CD14-positive monocyte (primary cell): ENCODE results near the gene MACF1. TPM values are rescaled to one million over a fixed set of nuclear protein-coding genes. Genes with fewer than 3 reads are reported as not detected.

ENCODE experiments used
- DNase-seq, 3 donors: peaks; one replicate each; pipeline ENCODE4 v3.0.0-alpha.2; 2011 to 2022
- H2AFZ ChIP-seq: 2 replicates; pipeline ENCODE4 v1.6.0; 2012; ENCODE audit warnings: mild to moderate bottlenecking, low read depth, low read length, inconsistent platforms; ENCODE audit not compliant: insufficient read depth, poor library complexity, severe bottlenecking
- H3K27ac ChIP-seq, 2 donors: 1 replicate in 1 of 2; 2 replicates in 1 of 2; pipeline ENCODE4 v1.5.1; 2012 to 2013; ENCODE audit warnings: low read length in 2 of 2, control low read depth in 1 of 2, inconsistent platforms in 1 of 2, low read depth in 1 of 2, mild to moderate bottlenecking in 1 of 2
- H3K27me3 ChIP-seq, 2 donors: one replicate each; pipeline versions ENCODE4 v1.6.0 to v1.6.1; 2011 to 2013; ENCODE audit warnings: low read length in 2 of 2; ENCODE audit not compliant: control insufficient read depth in 2 of 2, insufficient read depth in 2 of 2
- H3K36me3 ChIP-seq, 2 donors: replicated peaks in 1 of 2; 1 replicate in 1 of 2; 2 replicates in 1 of 2; pipeline versions ENCODE4 v1.5.1 to v1.6.1; 2012 to 2013; ENCODE audit warnings: low read length in 2 of 2, control low read depth in 1 of 2, inconsistent platforms in 1 of 2, mild to moderate bottlenecking in 1 of 2; ENCODE audit not compliant: insufficient read depth in 2 of 2, control insufficient read depth in 1 of 2
- H3K4me1 ChIP-seq, 2 donors: 1 replicate in 1 of 2; 2 replicates in 1 of 2; pipeline versions ENCODE4 v1.5.1 to v1.6.1; 2012 to 2013; ENCODE audit warnings: low read length in 2 of 2, control low read depth in 1 of 2, inconsistent platforms in 1 of 2, mild to moderate bottlenecking in 1 of 2, moderate library complexity in 1 of 2; ENCODE audit not compliant: insufficient read depth in 2 of 2, control insufficient read depth in 1 of 2
- H3K4me2 ChIP-seq: replicated peaks from 2 replicates; pipeline ENCODE3; 2012; ENCODE audit warnings: low read length, moderate library complexity, mild to moderate bottlenecking; ENCODE audit not compliant: poor library complexity, severe bottlenecking; ENCODE audit errors: extremely low read depth
- H3K4me3 ChIP-seq, 3 experiments: fragments of 200-600 bp in 1 of 3; sonication (generic) in 1 of 3; replicated peaks in 1 of 3; 1 replicate in 2 of 3; 2 replicates in 1 of 3; pipeline ENCODE4 v1.5.1; 2011 to 2013; ENCODE audit warnings: low read length in 3 of 3, mild to moderate bottlenecking in 3 of 3, control low read depth in 2 of 3, low read depth in 2 of 3, inconsistent platforms in 1 of 3, moderate library complexity in 1 of 3
- H3K79me2 ChIP-seq: 2 replicates; pipeline ENCODE4 v1.6.0; 2012; ENCODE audit warnings: mild to moderate bottlenecking, control low read depth, inconsistent platforms, low read length, moderate library complexity; ENCODE audit not compliant: insufficient read depth
- H3K9ac ChIP-seq: 2 replicates; pipeline ENCODE4 v1.6.0; 2017; ENCODE audit warnings: low read length, mild to moderate bottlenecking; ENCODE audit not compliant: insufficient read depth, poor library complexity, severe bottlenecking
- H3K9me3 ChIP-seq, 2 donors: replicated peaks in 1 of 2; 1 replicate in 1 of 2; 2 replicates in 1 of 2; pipeline versions ENCODE4 v1.5.1 to v1.6.1; 2012 to 2013; ENCODE audit warnings: low read length in 2 of 2, control low read depth in 1 of 2; ENCODE audit not compliant: control insufficient read depth in 1 of 2, insufficient read depth in 1 of 2
- H4K20me1 ChIP-seq: 2 replicates; pipeline ENCODE4 v1.6.0; 2012; ENCODE audit warnings: mild to moderate bottlenecking, low read length, control low read depth, moderate library complexity; ENCODE audit not compliant: insufficient read depth
- H3K27ac Mint-ChIP-seq, 7 donors: one replicate each; pipeline ENCODE4 v1.8.0; 2020; ENCODE audit warnings: mild to moderate bottlenecking in 7 of 7, mixed read lengths in 7 of 7, moderate library complexity in 6 of 7, inconsistent platforms in 2 of 7
- H3K27me3 Mint-ChIP-seq, 3 donors: one replicate each; pipeline ENCODE4 v1.8.0; 2021 to 2022; ENCODE audit warnings: low read depth in 3 of 3, mild to moderate bottlenecking in 3 of 3, mixed read lengths in 3 of 3, moderate library complexity in 3 of 3, inconsistent platforms in 1 of 3
- H3K36me3 Mint-ChIP-seq, 2 donors: one replicate each; pipeline ENCODE4 v1.8.0; 2020; ENCODE audit warnings: mixed read lengths in 2 of 2, inconsistent platforms in 1 of 2, mild to moderate bottlenecking in 1 of 2
- H3K4me1 Mint-ChIP-seq: one replicate; pipeline ENCODE4 v1.8.0; 2020; ENCODE audit warnings: mild to moderate bottlenecking, mixed read lengths
- H3K4me3 Mint-ChIP-seq, 2 donors: one replicate each; pipeline ENCODE4 v1.8.0; 2020; ENCODE audit warnings: mild to moderate bottlenecking in 2 of 2, mixed read lengths in 2 of 2, moderate library complexity in 1 of 2
- H3K9me3 Mint-ChIP-seq, 7 donors: one replicate each; pipeline ENCODE4 v1.8.0; 2020 to 2022; ENCODE audit warnings: mixed read lengths in 7 of 7, mild to moderate bottlenecking in 6 of 7, moderate library complexity in 6 of 7, inconsistent platforms in 2 of 7
- CTCF ChIP-seq: fragments of 200-600 bp; IDR thresholded peaks from one replicate; pipeline ENCODE4 v1.8.0; 2022; ENCODE audit warnings: antibody characterized with exemption, mild to moderate bottlenecking
- WGBS: methylation state at CpG from one replicate; pipeline ENCODE4 v1.1.5; 2013; ENCODE audit warnings: missing lambda C conversion rate; ENCODE audit not compliant: insufficient coverage; 5-methylcytosine and 5-hydroxymethylcytosine counted together
- intact Hi-C, 2 donors: fragments of 100-400 bp; cut with micrococcal nuclease; formaldehyde crosslinking; loops; one replicate each; pipeline versions ENCODE4 v1.15.0 to v1.15.1; 2023
- polyA plus RNA-seq, 3 donors: library from polyadenylated mRNA; depleted of rRNA in 1 of 3; unstranded in 2 of 3; stranded (reverse) in 1 of 3; fragments of 300-500 nt in 2 of 3; fragments of >200 nt in 1 of 3; fragmentation: Illumina TruSeq in 2 of 3; gene quantifications; 1 replicate in 2 of 3; 2 replicates in 1 of 3; pipeline ENCODE4 v1.2.3, GENCODE V29; 2012 to 2021

The MACF1 gene
- polyA plus RNA-seq, 3 donors = 3.4 to 36.8 (median 4.5) TPM

GRCh38 chr1:39326836-39327235 lies 122.3 kb downstream of the MACF1 start:
- no peak for TF ChIP-seq CTCF
- Mint-ChIP-seq H3K27ac (no peak overlapping the region), H3K4me1 (no peaks in the 10 kb centered on the region), H3K4me3 (no peak overlapping the region), H3K36me3 (peaks cover 44 to 55% of the 10 kb centered on the region in 2 donors), H3K27me3 (no peaks in the 10 kb centered on the region), H3K9me3 (no peaks in the 10 kb centered on the region)
- H3K9me3 ChIP-seq = no peaks in the 10 kb centered on the region
- H3K36me3 ChIP-seq = peaks cover 96 to 100% of the 10 kb centered on the region in 2 donors
- no peak overlapping the region for H3K4me3 ChIP-seq
- H3K4me1 ChIP-seq = no peaks in the 10 kb centered on the region
- no peak overlapping the region for H3K9ac ChIP-seq
- DNase-seq = no peak
- H3K27me3 ChIP-seq = no peaks in the 10 kb centered on the region
- WGBS = no CpG with 5 or more reads among the region's 1 CpG
- no peak overlapping the region for H3K4me2 ChIP-seq
- intact Hi-C loops = no loop called here
- H4K20me1 ChIP-seq = no peaks in the 10 kb centered on the region
- no peak overlapping the region for H3K27ac ChIP-seq
- H2AFZ ChIP-seq = no peak overlapping the region
- H3K79me2 ChIP-seq = no peaks in the 10 kb centered on the region

- H3K36me3 ChIP-seq = peaks cover 96 to 100% of the 10 kb centered on the region in 2 donors
- no peaks in the 10 kb centered on the region for H3K9me3 ChIP-seq
- H3K36me3 Mint-ChIP-seq = peaks cover 44 to 56% of the 10 kb centered on the region in 2 donors
- H3K79me2 ChIP-seq = no peaks in the 10 kb centered on the region
- no peaks in the 10 kb centered on the region for H3K9me3 Mint-ChIP-seq
- no peaks in the 10 kb centered on the region for H4K20me1 ChIP-seq
- H3K9ac ChIP-seq = no peak overlapping the region
- no peak overlapping the region for H2AFZ ChIP-seq
- DNase-seq = no peak
- no peak for TF ChIP-seq CTCF
- H3K4me3 ChIP-seq = no peak overlapping the region
- no peak overlapping the region for H3K4me2 ChIP-seq
- no peaks in the 10 kb centered on the region for H3K27me3 Mint-ChIP-seq
- H3K4me3 Mint-ChIP-seq = no peak overlapping the region
- 82% methylated on average over 1 of the region's 1 CpG for WGBS
- H3K27ac ChIP-seq = no peak overlapping the region
- no peaks in the 10 kb centered on the region for H3K4me1 ChIP-seq
- no peak overlapping the region for H3K27ac Mint-ChIP-seq
- peaks cover 3% of the 10 kb centered on the region for H3K4me1 Mint-ChIP-seq
- H3K27me3 ChIP-seq = no peaks in the 10 kb centered on the region
- intact Hi-C loops = no loop called here
Observed at GRCh38 chr1:39328095-39328494, 123.6 kb downstream of the MACF1 start.
